K562 (cell line): ENCODE results near the gene NDUFV3. TPM values are rescaled to one million over a fixed set of nuclear protein-coding genes. Genes with fewer than 3 reads are reported as not detected.

Source experiments
- ATF1 ChIP-seq, 2 experiments: fragments of 450-650 bp in 1 of 2; IDR thresholded peaks; 2 replicates each; pipeline ENCODE4 v1.6.1; 2016; ENCODE audit warnings: missing compliant biosample characterization in 1 of 2, missing genetic modification characterization in 1 of 2
- CBX3 ChIP-seq, 2 experiments: IDR thresholded peaks; 1 replicate in 1 of 2; 2 replicates in 1 of 2; pipeline ENCODE4 v1.6.1; 2012; ENCODE audit warnings: inconsistent platforms in 2 of 2, low read length in 2 of 2, borderline replicate concordance in 1 of 2, control low read depth in 1 of 2
- CREM ChIP-seq: IDR thresholded peaks from 2 replicates; pipeline ENCODE4 v1.6.1; 2014; ENCODE audit warnings: antibody characterized with exemption, low read depth
- CSDE1 ChIP-seq, 2 experiments: fragments of 450-650 bp; IDR thresholded peaks; 2 replicates each; pipeline ENCODE4 v1.6.1; 2016; ENCODE audit warnings: mild to moderate bottlenecking in 1 of 2
- KLF6 ChIP-seq: fragments of 250-450 bp; sonication (Bioruptor Pico); IDR thresholded peaks from 2 replicates; pipeline ENCODE4 v1.4.0; 2020; ENCODE audit warnings: mild to moderate bottlenecking, moderate library complexity, borderline replicate concordance
- MAX ChIP-seq: sonication (generic); formaldehyde crosslinking; IDR thresholded peaks from 2 replicates; pipeline ENCODE4 v1.9.0; 2022; ENCODE audit warnings: mild to moderate bottlenecking, missing genetic modification reagents
- PHF20 ChIP-seq: fragments of 450-650 bp; IDR thresholded peaks from 2 replicates; pipeline ENCODE4 v1.6.1; 2018; ENCODE audit not compliant: partially characterized antibody
- PHF8 ChIP-seq: fragments of 200-600 bp; sonication (generic); IDR thresholded peaks from 2 replicates; pipeline ENCODE4 v1.6.1; 2012; ENCODE audit warnings: mixed run types, mild to moderate bottlenecking, inconsistent platforms, low read length, moderate library complexity, borderline replicate concordance
- RREB1 ChIP-seq: fragments of 250-450 bp; sonication (Bioruptor Pico); IDR thresholded peaks from 2 replicates; pipeline ENCODE4 v1.4.0; 2020
- SMARCA5 ChIP-seq: fragments of 450-650 bp; IDR thresholded peaks from 2 replicates; pipeline ENCODE4 v1.6.1; 2016
- SRSF3 ChIP-seq: fragments of 200-400 bp; formaldehyde crosslinking; IDR thresholded peaks from 2 replicates; pipeline ENCODE4 v1.6.1; 2016; ENCODE audit warnings: mild to moderate bottlenecking, low read length, moderate library complexity; ENCODE audit not compliant: insufficient read depth
- STAT6 ChIP-seq: sonication (generic); formaldehyde crosslinking; IDR thresholded peaks from 2 replicates; pipeline ENCODE4 v1.8.1; 2023; ENCODE audit warnings: mild to moderate bottlenecking, missing genetic modification reagents
- TFAP4 ChIP-seq: sonication (generic); formaldehyde crosslinking; IDR thresholded peaks from 2 replicates; pipeline ENCODE4 v1.8.0; 2022; ENCODE audit warnings: missing genetic modification reagents, mild to moderate bottlenecking, moderate library complexity, borderline replicate concordance
- ZKSCAN1 ChIP-seq: fragments of 150-350 bp; IDR thresholded peaks from 2 replicates; pipeline ENCODE4 v1.6.1; 2016; ENCODE audit warnings: low read depth, low read length
- ZNF347 ChIP-seq: fragments of 450-650 bp; formaldehyde crosslinking; IDR thresholded peaks from 2 replicates; pipeline ENCODE4 v1.4.0; 2020; ENCODE audit warnings: low read depth, mild to moderate bottlenecking, moderate library complexity
- ZNF384 ChIP-seq: IDR thresholded peaks from 2 replicates; pipeline ENCODE4 v1.6.1; 2012; ENCODE audit warnings: low read depth, low read length, improper control_type of control experiment
- polyA plus RNA-seq, 8 experiments: library from polyadenylated mRNA; depleted of rRNA in 4 of 8; stranded (reverse) in 5 of 8; unstranded in 3 of 8; fragments of >200 nt; fragmentation: Nextera tagmentation in 2 of 8; fragmentation: Illumina TruSeq in 1 of 8; extraction: Ambion mirVana in 2 of 8; extraction: Trizol in 1 of 8; gene quantifications; 2 replicates each; pipeline versions ENCODE4 v1.2.1 to v1.2.3, GENCODE V29; 2011 to 2014; ENCODE audit warnings: inconsistent platforms in 1 of 8, missing spikeins in 1 of 8
- total RNA-seq, 7 experiments: library from RNA; depleted of rRNA in 6 of 7; stranded (reverse); fragments of >200 nt in 6 of 7; fragmentation: Illumina TruSeq in 2 of 7; extraction: Trizol in 2 of 7; gene quantifications; 2 replicates each; pipeline versions ENCODE4 v1.2.1 to v1.2.3, GENCODE V29; 2011 to 2021; ENCODE audit warnings: low replicate concordance in 1 of 7

NDUFV3 gene
- total and polyA plus RNA-seq, 9 of the 15 experiments (the other 6 are each of a cell fraction or from before 2014, with no cell fraction given) = 19.1 to 87.8 (median 74.3) TPM

- TF ChIP-seq STAT6 (CRISPR knock-in tag) (no peak), PHF8 (peak; percentile 95), KLF6 (CRISPR knock-in tag) (0 out of 2 replicates have a peak, but pooled peaks have one; percentile 18), MAX (peak; percentile 99), PHF20 (peak; percentile 96), ATF1 (CRISPR knock-in tag; IDR thresholded peaks at IDR 0.05) (peak; percentile 98), ATF1 (tag; IDR thresholded peaks at IDR 0.05) (peak; percentile 100), CBX3 (IDR thresholded peaks at IDR 0.05; ENCODE audit: borderline replicate concordance in 1 of 2, low read length in 2 of 2) (peak in 1 of 2 experiments; percentile 46; a peak in 1 of 3 replicates), CREM (peak; percentile 100), RREB1 (CRISPR knock-in tag) (0 out of 2 replicates have a peak, but pooled peaks have one; percentile 21), TFAP4 (CRISPR knock-in tag) (peak; percentile 88), ZNF384 (peak; percentile 24; the same call in 1 of the 2 replicates), CSDE1 (IDR thresholded peaks at IDR 0.05) (peak in 1 of 2 experiments; percentile 92; a peak in 2 of 4 replicates), SRSF3 (peak; percentile 82; the same call in 1 of the 2 replicates), ZKSCAN1 (peak; percentile 91; the same call in 1 of the 2 replicates), ZNF347 (CRISPR knock-in tag) (no peak; the same call in 1 of the 2 replicates), SMARCA5 (no peak)
Measured at GRCh38 chr21:42878993-42879787, 13.9 kb upstream of the NDUFV3 start, which contains the start of gene WDR4 (continued).
